H7 (cell line): ENCODE measurements around the gene PHACTR3. TPM values are rescaled to one million over a fixed set of nuclear protein-coding genes. Genes with fewer than 3 reads are reported as not detected.

Experiments used
- DNase-seq: peaks from one replicate; pipeline ENCODE4 v3.0.0; 2012
- H3K27me3 ChIP-seq: 2 replicates; pipeline ENCODE4 v1.6.0; 2011; ENCODE audit warnings: mild to moderate bottlenecking, low read length; ENCODE audit not compliant: control insufficient read depth, insufficient read depth
- H3K36me3 ChIP-seq: replicated peaks from 2 replicates; pipeline ENCODE4 v1.5.1; 2011; ENCODE audit warnings: low read length; ENCODE audit not compliant: control insufficient read depth, insufficient read depth
- H3K4me3 ChIP-seq: 2 replicates; pipeline ENCODE4 v1.5.1; 2011; ENCODE audit warnings: low read depth, mild to moderate bottlenecking, control low read depth, low read length, moderate library complexity; ENCODE audit not compliant: insufficient read depth
- total RNA-seq: library from RNA; depleted of rRNA; stranded (reverse); fragments of >200 nt; shearing (Covaris generic); gene quantifications from 2 replicates; pipeline ENCODE4 v1.2.3, GENCODE V29; 2014

PHACTR3 gene
- total RNA-seq, 1 experiment from 2014 or later: 0.03 TPM

- no peaks in the 10 kb centered on the region; the same call in 1 of the 2 replicates for H3K27me3 ChIP-seq
- no peak for DNase-seq
- H3K4me3 ChIP-seq: no peak overlapping the region
- H3K36me3 ChIP-seq: no peaks in the 10 kb centered on the region
Observed at GRCh38 chr20:59698598-59698997, 94.3 kb downstream of the PHACTR3 start.

GRCh38 chr20:59701236-59701635 lies 96.9 kb downstream of the PHACTR3 start:
- Histone ChIP-seq H3K4me3 (no peak overlapping the region), H3K27me3 (no peaks in the 10 kb centered on the region; the same call in 1 of the 2 replicates), H3K36me3 (no peaks in the 10 kb centered on the region)
- DNase-seq: no peak

GRCh38 chr20:59703046-59703445 lies 98.7 kb downstream of the PHACTR3 start:
- no peak for DNase-seq
- H3K36me3 ChIP-seq: no peaks in the 10 kb centered on the region

DNA sequence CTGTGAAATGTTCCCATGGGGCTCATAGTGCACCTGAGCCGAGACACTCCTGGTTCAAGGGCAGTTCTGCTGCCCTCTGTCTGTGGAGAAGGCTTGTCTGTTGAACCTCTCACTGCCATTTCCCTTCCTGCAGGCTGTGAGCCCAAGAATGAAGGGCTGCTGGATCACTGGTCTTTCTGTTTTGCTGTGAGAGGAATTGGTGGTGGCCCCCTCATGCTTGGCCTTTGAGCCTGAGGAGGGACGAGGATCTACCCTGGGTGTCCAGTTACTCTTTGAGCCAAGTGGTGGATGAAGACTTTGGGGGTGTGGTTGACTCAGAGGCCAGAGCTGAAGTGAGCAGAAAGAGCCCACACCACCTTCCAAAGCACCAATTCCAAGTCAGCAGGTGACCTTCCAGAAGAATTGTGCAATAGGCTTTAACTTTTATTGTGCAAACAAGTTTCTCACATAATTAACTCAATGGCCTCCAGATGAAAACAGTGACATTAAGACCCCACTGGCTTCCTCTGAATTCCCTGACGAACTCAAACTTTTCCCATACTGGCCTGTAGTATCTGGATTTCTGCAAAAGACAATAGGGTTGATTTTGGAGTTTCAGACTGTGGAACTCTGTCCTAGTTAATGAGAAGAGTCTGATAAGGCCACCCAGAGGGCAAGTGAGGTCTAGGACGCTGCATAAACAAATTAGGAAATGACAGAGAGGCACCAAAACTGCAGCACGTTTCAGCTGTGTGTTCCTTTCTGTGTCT lies 101.5 kb downstream of the PHACTR3 start:
- H3K36me3 ChIP-seq: no peaks in the 10 kb centered on the region
- H3K4me3 ChIP-seq: no peak overlapping the region
- DNase-seq: no peak
- H3K27me3 ChIP-seq: no peaks in the 10 kb centered on the region; the same call in 1 of the 2 replicates

More at GRCh38 chr20:59703046-59703445, 98.7 kb downstream of the PHACTR3 start:
- Histone ChIP-seq H3K27me3 (no peaks in the 10 kb centered on the region; the same call in 1 of the 2 replicates), H3K4me3 (no peak overlapping the region)

DNA sequence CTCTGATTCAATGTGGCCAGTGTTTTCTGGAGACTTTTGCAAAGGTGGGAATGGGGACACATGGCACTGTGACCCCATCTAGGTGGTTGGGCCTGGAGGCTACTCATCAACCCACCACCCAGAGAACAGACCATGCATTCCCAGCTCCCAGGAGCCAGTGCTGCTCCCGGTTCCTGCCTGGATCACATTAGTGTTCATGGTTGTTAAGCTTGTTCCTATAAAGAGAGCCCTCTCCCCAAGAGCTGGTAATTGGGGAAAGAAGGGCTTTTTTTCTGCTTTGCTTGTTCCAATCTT lies 102.0 kb downstream of the PHACTR3 start:
- no peak for DNase-seq
- no peaks in the 10 kb centered on the region; the same call in 1 of the 2 replicates for H3K27me3 ChIP-seq
- H3K36me3 ChIP-seq: no peaks in the 10 kb centered on the region
- H3K4me3 ChIP-seq: no peak overlapping the region

GRCh38 chr20:59708326-59708725 lies 104.0 kb downstream of the PHACTR3 start:
- no peak overlapping the region for H3K4me3 ChIP-seq
- no peak for DNase-seq
- H3K36me3 ChIP-seq: no peaks in the 10 kb centered on the region
- no peaks in the 10 kb centered on the region for H3K27me3 ChIP-seq

- H3K27me3 ChIP-seq: no peaks in the 10 kb centered on the region
- no peak for DNase-seq
- no peaks in the 10 kb centered on the region for H3K36me3 ChIP-seq
- H3K4me3 ChIP-seq: no peak overlapping the region
Observed at GRCh38 chr20:59709636-59710035, 105.3 kb downstream of the PHACTR3 start.

DNA sequence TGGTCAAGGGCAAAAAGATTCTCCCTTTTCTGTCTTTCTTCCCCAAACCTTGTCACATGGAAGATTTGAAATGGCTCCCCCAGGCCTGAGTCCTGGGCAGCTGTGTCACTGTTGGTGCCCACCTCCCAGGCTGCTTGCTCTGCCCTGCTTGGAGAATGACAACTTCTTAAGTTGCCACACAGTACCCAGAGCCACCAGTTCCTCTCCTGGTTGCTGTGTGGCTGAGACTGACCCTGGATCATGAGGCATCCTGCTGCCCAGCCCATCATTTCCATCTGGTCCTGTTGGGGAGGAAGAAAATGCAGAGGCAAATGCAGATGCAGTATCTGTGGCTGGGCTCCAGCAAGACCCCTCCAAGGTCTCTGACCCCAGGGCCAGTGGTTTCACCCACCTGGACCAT lies 113.7 kb downstream of the PHACTR3 start:
- Histone ChIP-seq H3K36me3 (no peaks in the 10 kb centered on the region), H3K4me3 (no peak overlapping the region), H3K27me3 (no peaks in the 10 kb centered on the region)
- no peak for DNase-seq

- Histone ChIP-seq H3K36me3 (no peaks in the 10 kb centered on the region), H3K4me3 (no peak overlapping the region), H3K27me3 (no peaks in the 10 kb centered on the region)
- DNase-seq: no peak
Observed at GRCh38 chr20:59718751-59719150, 114.4 kb downstream of the PHACTR3 start.

GRCh38 chr20:59720013-59720412 lies 115.7 kb downstream of the PHACTR3 start:
- no peak for DNase-seq
- H3K36me3 ChIP-seq: no peaks in the 10 kb centered on the region

DNA sequence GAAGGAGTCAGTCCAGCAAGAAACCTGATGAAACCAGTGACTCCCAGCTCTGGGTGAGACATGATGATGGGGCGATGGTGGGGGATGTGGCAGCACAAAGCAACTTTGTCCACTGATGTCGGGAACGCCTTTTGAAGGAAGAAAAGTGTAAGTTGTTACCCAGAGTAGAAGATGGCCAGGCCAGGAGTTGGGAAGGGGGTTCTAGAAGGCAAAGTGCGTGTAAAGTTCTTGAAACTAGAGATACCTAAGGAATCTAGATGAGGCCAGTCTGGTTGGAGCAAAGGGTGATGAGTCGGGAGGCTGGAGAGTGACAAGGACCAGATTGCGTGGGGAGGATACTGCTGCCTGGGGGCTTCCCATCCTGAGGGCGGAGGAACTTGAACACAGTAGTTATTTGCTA lies 117.0 kb downstream of the PHACTR3 start:
- H3K27me3 ChIP-seq: no peaks in the 10 kb centered on the region
- H3K36me3 ChIP-seq: no peaks in the 10 kb centered on the region
- H3K4me3 ChIP-seq: no peak overlapping the region

More at GRCh38 chr20:59720013-59720412, 115.7 kb downstream of the PHACTR3 start:
- no peak overlapping the region for H3K4me3 ChIP-seq
- H3K27me3 ChIP-seq: no peaks in the 10 kb centered on the region

GRCh38 chr20:59723108-59723500 lies 118.8 kb downstream of the PHACTR3 start:
- Histone ChIP-seq H3K36me3 (no peaks in the 10 kb centered on the region), H3K4me3 (no peak overlapping the region), H3K27me3 (no peaks in the 10 kb centered on the region)
- DNase-seq: no peak

More for the DNA sequence above, 117.0 kb downstream of the PHACTR3 start:
- no peak for DNase-seq

- Histone ChIP-seq H3K36me3 (no peaks in the 10 kb centered on the region), H3K27me3 (no peaks in the 10 kb centered on the region), H3K4me3 (no peak overlapping the region)
- DNase-seq: no peak
Observed at GRCh38 chr20:59723607-59724456, 119.5 kb downstream of the PHACTR3 start.

DNA sequence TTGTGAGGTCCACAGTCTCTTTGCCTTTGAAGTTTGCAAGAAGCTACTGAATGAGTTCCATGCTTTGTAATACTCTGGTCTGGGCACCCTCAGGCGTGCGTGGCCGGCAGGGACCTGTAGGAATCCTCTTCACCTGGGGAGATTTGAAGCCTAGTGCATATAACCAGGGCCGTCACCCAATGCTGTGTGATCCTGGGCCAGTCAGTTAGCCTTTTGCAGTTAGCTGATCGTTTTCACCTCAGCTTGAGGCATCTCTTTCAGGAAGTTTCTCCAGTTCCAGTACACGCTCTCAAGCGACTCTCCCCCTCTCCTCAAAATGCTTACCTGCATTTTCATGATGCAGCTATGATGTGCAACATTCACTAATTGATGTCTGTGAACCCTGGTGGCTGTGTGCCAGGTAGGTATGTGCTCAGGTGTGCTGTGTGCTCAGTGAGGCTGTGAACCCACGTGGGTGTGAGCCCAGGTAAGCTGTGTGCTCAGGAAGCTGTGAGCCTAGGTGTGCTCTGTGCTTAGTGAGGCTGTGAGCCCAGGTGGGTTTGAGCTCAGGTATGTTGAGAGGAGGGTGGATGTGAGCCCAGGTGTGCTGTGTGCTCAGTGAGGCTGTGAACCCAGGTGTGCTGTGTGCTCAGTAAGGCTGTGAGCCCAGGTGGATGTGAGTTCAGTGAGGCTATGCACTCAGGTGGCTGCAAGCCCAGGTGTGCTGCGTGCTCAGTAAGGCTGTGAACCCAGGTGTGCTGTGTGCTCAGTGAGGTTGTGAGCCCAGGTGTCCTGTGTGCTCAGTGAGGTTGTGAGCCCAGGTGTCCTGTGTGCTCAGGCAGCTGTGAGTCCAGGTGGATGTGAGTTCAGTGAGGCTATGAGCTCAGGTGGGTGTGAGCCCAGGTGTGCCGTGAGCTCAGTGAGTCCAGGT lies 120.4 kb downstream of the PHACTR3 start:
- no peak for DNase-seq
- Histone ChIP-seq H3K36me3 (no peaks in the 10 kb centered on the region), H3K27me3 (no peaks in the 10 kb centered on the region), H3K4me3 (no peak overlapping the region)
